WI38 (cell line): ENCODE data around the gene LUC7L2.
"Not testable (repeated sequence)": the region's sequence is repeated elsewhere in the genome, so short reads cannot be mapped to it uniquely, and the experiment has no call there.

ENCODE experiments used
- H3K4me3 ChIP-seq: 2 replicates; pipeline ENCODE4 v1.5.1; 2011; ENCODE audit warnings: low read depth, mild to moderate bottlenecking, control low read depth, low read length
- CTCF ChIP-seq: IDR thresholded peaks from 2 replicates; pipeline ENCODE4 v1.5.1; 2012; ENCODE audit warnings: low read depth, mild to moderate bottlenecking, control low read depth, low read length

Gene LUC7L2

GRCh38 chr7:139452958-139453672, 93.4 kb downstream of the LUC7L2 start:
- no peak; the same call in 1 of the 2 replicates for TF ChIP-seq CTCF
- no peak overlapping the region for H3K4me3 ChIP-seq

GRCh38 chr7:139453673-139454321, 94.1 kb downstream of the LUC7L2 start:
- no peak overlapping the region for H3K4me3 ChIP-seq
- no peak for TF ChIP-seq CTCF

GRCh38 chr7:139455789-139456188, 96.1 kb downstream of the LUC7L2 start:
- no peak overlapping the region for H3K4me3 ChIP-seq
- TF ChIP-seq CTCF: no peak

- no peak for TF ChIP-seq CTCF
- no peak overlapping the region for H3K4me3 ChIP-seq
Measured at GRCh38 chr7:139456511-139456910, 96.8 kb downstream of the LUC7L2 start.

- TF ChIP-seq CTCF: no peak
- no peak overlapping the region for H3K4me3 ChIP-seq
Measured at GRCh38 chr7:139457153-139457946, 97.7 kb downstream of the LUC7L2 start.

GRCh38 chr7:139463421-139463820, 103.7 kb downstream of the LUC7L2 start:
- H3K4me3 ChIP-seq: not testable (repeated sequence)

- H3K4me3 ChIP-seq: not testable (repeated sequence)
Measured at GRCh38 chr7:139464511-139464910, 104.8 kb downstream of the LUC7L2 start.

GRCh38 chr7:139465072-139465471, 105.4 kb downstream of the LUC7L2 start:
- H3K4me3 ChIP-seq: not testable (repeated sequence)

- not testable (repeated sequence) for H3K4me3 ChIP-seq
Measured at GRCh38 chr7:139467729-139468128, 108.0 kb downstream of the LUC7L2 start.

- not testable (repeated sequence) for H3K4me3 ChIP-seq
Measured at GRCh38 chr7:139468281-139468680, 108.6 kb downstream of the LUC7L2 start.
